HuH-7 (cell line): ENCODE results near the gene SFXN4.
"Not testable (repeated sequence)": the region's sequence is repeated elsewhere in the genome, so short reads cannot be mapped to it uniquely, and the experiment has no call there.

Experiments
- DNase-seq: peaks from one replicate; pipeline ENCODE4 v3.0.0; 2011; ENCODE audit warnings: low spot score

The SFXN4 gene

DNA sequence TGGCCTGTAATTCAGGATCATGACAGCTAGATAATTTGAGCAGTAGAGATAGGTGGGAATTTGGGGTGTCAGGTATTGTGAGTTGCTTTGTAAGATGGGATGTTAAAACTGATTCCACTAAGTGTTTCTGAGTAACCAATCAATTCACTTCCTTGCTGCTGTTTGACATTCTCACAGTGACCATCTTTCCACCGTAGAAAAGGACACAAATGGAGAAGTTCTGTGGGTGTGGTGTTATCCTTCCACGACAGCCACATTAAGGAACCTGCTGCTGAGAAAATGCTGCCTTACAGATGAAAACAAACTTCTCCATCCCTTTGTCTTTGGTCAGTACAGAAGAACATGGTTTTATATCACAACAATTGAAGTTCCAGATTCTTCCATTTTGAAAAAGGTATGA lies 57.7 kb downstream of the SFXN4 start:
- not testable (repeated sequence) for DNase-seq

DNA sequence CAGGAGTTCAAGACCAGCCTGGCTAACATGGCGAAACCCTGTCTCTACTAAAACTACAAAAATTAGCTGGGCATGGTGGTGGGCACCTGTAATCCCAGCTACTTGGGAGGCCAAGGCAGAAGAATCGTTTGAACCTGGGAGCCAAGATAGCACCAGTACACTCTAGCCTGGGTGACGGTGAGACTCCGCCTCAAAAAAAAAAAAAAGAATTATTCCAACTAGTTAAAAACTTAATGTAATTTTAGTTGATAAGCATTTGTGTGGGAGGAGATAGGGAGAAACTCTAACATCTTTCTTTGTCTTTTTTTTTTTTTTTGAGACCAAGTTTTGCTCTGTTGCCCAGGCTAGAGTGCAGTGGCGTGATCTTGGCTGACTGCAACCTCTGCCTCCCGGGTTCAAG lies 58.4 kb downstream of the SFXN4 start:
- DNase-seq = not testable (repeated sequence)

DNA sequence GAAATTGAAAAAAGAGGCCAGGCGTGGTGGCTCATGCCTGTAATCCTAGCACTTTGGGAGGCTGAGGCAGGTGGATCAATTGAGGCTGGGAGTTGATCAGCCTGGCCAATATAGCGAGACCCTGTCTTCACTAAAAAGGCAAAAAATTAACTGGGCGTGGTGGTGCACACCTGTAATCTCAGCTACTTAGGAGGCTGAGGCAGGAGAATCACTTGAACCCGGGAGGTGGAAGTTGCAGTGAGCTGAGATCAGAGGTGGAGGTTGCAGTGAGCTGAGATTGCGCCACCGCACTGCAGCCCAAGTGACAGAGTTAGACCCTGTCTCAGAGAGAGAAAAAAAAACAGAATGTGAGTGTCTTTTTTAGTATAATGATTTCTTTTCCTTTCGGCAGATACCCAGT lies 59.6 kb downstream of the SFXN4 start:
- not testable (repeated sequence) for DNase-seq

DNA sequence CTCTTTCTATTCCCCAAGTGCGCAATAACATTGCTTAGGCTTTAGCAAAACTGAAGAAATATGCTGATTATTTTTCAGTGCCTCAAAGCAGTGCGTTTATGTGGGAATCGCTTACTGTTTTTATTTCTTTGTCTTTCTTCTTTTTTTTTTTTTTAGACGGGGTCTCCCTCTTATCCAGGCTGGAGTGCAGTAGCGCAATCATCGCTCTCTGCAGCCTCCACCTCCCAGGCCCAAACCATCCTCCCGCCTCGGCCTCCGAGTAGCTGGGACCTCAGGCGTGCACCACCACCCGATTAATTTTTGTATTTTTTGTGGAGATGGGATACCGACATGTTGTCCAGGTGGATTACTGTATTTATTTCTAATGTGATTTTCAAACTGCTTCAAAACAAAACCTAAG lies 60.4 kb downstream of the SFXN4 start:
- no peak for DNase-seq

DNA sequence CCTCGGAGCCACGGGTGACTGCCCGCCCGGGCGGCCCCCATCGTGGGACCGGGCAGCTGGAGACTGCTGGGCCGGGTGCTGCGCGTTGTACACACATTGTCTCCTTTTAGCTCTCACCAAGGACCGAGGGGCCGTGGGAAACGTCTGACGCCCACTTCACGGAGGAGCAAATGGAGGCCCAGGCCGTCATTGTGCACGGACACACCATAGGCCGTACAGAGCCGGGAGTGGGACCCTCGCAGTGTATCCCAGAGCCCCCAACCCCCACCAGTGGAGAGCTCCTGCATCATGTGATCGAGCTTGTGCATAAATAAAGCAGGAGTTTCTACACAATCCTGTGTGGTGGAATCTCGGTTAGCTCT lies 60.9 kb downstream of the SFXN4 start:
- DNase-seq = no peak

DNA sequence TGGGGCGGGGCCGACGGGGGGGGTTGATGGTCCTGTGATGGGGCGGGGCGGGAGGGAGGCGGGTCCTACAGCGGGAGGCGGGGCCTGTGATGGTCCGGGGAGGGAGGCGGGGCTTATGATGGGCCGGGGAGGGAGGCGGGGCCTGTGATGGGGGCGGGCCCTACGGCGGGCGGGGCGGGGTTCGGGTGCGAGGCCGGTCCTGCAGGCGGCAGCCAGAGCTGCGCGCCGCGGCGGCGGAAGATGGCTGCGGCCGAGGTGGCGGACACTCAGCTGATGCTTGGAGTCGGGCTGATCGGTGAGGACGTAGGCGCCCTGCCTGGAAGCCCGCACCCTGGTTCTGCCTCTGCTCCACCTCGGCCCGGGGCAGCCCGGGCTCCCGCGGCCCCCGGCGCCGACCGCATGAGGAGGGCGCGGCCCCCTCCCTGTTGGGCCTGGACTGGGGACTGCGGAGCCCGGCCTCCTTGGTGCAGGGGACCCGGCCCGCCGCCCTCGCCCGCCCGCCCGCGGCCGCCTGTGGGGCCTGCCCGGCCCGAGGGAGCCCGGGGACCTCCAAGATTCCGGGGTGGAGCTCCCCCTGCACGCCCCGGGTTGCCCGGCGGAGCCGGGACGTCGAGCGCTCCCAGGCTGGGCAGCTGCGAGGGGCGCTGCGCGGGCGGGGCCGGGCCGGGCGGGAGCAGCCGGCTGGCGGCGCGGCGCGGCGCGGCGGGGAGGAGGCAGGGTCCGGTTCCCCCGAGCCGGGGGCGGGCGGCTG lies 61.4 kb downstream of the SFXN4 start, which contains the start of gene DENND10:
DENND10 (plus strand) TSS at position 211 of the 751 bp plus-strand sequence; CDS start at position 241, 30 bp downstream.
- peak; percentile 86 for DNase-seq

DNA sequence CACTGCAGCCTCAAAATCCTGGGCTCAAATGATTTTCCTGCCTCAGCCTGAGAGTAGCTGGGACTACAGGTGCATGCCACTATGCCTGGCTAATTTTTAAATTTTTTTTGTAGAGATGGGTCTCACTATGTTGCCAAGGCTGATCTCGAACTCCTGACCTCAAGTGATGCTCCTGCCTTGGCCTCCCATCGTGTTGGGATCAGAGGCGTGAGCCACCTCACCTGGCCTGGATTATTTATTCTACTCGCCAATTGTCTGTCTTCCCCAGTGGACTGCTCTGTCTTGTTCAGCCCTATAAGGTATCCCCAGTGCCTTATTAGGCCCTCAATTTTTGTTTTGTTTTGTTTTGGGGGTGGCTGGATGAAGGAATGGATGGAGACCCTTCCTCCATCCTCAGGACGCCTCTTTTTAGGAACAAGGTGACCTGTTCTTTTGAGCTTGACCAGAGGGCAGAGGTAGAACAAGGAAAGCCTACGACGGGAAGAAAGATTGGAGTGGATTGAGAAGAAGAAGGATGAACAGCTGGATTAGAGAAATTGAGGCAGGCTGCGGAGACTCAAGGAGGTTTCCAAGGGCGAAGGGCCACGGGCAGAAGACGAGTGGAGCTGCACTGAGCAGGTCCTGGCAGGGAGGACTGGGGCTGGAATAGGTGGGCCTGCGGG lies 62.1 kb downstream of the SFXN4 start:
- no peak for DNase-seq

DNA sequence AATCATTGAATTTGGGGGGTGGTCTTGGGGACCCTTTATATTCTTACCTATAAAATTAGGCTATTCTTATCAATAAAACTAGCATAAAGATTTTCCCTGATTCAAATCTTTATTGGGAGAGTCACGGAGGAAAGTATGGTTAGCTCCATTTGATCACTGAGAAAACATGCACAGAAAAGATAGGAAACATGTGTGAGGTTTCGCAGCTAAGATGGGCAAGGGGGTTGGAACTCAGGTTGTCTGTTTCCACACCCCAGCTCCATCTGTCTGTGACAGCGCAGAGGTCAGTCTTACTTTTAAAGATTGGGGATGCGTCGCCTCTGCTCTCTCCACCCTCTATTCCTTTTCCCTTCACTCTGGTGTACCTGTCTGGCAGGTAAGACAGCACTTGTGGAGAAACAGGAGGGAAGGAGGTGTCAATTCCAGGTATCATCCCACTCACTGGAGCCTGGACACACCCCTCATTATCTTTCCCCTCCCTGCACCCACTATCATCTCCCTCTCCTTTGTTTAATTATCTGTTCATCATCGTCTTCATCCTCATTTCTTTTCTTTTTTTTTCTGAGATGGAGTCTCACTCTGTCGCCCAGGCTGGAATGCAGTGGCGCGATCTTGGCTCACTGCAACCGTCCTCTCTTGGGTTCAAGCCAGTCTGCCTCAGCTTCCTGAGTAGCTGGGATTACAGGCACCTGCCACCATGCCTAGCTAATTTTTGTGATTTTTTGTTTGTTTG lies 64.0 kb downstream of the SFXN4 start:
- no peak for DNase-seq

DNA sequence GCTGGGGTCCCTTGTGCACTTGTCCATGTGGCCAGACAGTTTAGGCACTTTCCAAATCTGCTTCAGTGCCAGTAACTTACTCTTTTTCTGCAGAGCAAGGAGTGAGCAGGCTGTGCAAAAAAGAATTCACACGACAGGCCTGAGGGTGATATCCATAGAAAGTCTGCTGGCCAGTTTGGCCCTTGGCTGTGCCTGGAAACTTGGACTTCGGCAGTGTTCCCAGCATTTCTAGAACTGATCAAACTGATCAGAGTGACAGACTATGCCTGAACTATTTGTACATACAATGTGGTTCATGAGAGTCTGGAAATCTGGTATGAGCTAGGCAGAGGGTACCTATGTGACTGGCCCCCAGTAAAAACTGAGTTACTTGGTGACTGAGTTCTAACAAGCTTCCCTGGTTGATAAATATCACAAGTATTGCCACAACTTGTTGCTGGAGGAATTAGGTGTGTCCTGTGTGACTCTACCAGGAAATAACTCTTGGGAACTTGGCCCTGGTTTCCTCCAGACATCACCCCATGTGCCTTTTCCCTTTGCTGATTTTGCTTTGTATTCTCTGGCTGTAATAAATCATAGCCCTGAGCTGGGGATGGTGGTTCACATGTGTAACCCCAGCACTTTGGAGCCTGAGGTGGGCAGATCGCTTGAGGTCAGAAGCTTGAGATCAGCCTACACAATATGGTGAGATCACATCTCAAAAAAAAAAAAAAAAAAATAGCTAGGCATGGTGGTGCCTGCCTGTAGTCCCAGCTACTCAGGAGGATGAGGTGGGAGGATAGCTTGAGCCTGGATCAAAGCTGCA lies 64.9 kb downstream of the SFXN4 start:
- no peak for DNase-seq

DNA sequence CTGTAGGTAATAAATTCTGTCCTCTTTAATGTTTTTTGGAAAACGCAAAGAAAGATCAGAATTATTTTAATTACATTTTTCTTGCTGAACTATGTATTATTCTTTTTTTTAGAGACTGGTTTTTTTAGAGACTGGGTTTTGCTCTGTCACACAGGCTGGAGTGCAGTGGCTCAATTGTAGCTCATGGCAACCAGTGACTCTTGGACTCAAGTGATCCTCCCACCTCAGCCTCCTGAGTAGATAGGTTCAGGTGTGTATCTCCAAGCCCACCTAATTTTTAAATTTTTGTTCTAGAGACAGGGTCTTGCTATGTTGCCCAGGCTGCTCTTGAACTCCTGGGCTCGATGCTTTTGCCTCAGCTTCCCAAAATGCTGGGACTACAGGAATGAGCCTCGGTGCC lies 66.9 kb downstream of the SFXN4 start:
- DNase-seq = no peak

DNA sequence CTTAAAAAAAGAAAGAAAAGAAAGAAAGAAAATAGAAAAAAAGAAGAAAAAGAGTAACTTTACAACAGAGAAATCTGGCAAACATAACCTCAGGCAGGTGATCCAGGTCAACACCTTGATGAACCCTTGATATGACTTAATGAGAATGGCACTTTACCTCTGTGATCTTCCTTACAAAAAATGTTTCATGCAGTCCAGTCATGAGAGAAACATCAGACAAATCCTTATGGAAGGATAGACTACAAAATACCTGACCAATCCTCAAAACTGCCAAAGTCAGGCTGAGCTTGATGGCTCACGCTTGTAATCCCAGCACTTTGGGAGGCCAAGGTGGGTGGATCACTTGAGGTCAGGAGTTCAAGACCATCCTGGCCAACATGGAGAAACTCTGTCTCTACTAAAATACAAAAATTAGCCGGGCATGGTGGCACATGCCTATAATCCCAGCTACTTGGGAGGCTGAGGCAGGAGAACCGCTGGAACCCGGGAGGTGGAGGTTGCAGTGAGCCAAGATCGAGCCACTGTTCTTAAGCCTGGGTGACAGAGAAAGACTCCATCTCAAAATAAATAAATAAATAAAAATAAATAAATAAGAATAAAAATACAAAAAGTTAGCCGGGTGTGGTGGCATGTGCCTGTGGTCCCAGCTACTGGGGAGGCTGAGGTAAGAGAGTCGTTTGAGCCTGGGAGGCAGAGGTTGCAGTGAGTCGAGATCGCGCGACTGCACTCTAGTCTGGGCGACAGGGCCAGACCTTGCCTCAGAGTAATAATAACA lies 68.7 kb downstream of the SFXN4 start:
- DNase-seq = not testable (repeated sequence)

DNA sequence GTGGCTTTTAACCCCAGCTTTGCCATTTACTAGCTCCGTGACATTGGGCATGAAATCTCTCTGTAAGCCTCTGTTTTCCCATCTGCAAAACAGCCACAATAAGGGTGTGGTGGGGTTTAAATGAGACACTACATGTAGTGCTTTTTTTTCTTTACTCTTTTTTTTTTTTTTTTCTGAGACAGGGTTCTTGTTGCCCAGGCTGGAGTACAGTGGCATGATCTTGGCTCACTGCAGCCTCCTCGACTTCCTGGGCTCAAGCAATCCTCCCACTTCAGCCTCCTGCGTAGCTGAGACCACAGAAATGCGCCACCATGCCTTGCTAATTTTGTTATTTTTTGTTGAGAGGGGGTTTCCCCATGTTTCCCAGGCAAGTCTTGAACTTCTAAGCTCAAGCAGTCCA lies 69.9 kb downstream of the SFXN4 start:
- no peak for DNase-seq

DNA sequence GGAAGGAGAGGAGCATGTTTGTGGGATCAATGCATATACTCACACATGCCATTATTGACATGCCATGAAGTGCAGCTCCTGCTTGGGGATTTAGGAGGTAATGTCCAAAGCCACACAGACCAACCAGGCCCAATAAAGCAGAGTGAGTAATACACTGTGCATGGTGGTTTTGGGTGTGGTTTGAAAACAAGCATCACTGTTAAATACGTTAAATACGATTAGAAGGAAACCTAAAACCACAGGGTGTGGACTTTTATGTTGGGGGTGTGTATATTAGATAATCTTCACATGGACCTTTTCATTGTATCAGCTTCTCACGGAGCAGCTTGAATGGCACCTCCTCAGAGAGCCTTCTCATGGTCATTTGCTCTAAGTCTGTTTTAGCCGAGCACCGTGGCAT lies 74.5 kb downstream of the SFXN4 start:
- DNase-seq = no peak
